ENCODE results near the gene NBEAL1. TPM values are rescaled to one million over a fixed set of nuclear protein-coding genes. Genes with fewer than 3 reads are reported as not detected.
A peak's percentile ranks its signal among the peaks of the same experiment; 100 is the strongest.

The NBEAL1 gene
- total RNA-seq, 4 donors from 2014 or later: 22.7 to 31.2 (median 28.1) TPM

GRCh38 chr2:203016716-203017115 is 2.0 kb downstream of the NBEAL1 start:
- no peak for DNase-seq
- peak overlapping the region in 3 of 4 donors; percentile 82 to 92 (median 88) for H3K4me3 ChIP-seq
- H3K36me3 ChIP-seq: no peaks in the 10 kb centered on the region
- H3K27ac ChIP-seq: peak overlapping the region in 3 of 4 donors; percentile 19 to 98 (median 95)
- intact Hi-C loops (cut with DNase I): no loop called here
- peaks cover 13 to 61% (median 18%) of the 10 kb centered on the region in 3 donors for H3K4me1 ChIP-seq
- H3K9me3 ChIP-seq: no peaks in the 10 kb centered on the region
- no peak for TF ChIP-seq CTCF (IDR thresholded peaks at IDR 0.05)
- no peak for TF ChIP-seq POLR2A (IDR thresholded peaks at IDR 0.05)
- WGBS, 2 donors: 44 to 49% methylated on average over 3 of the region's 3 CpGs
- no peaks in the 10 kb centered on the region for H3K27me3 ChIP-seq

- TF ChIP-seq CTCF (IDR thresholded peaks at IDR 0.05): no peak
- no peak for TF ChIP-seq POLR2A (IDR thresholded peaks at IDR 0.05)
- WGBS, 2 donors: 0 to 4% methylated on average over 1 of the region's 1 CpG
- intact Hi-C loops (cut with DNase I): no loop called here
- Histone ChIP-seq H3K4me1 (peaks cover 13 to 76% (median 18%) of the 10 kb centered on the region in 3 donors), H3K36me3 (no peaks in the 10 kb centered on the region), H3K9me3 (no peaks in the 10 kb centered on the region), H3K4me3 (peak overlapping the region in 3 of 4 donors; percentile 14 to 88 (median 82)), H3K27ac (peak overlapping the region in 2 of 4 donors; percentile 43 to 52), H3K27me3 (no peaks in the 10 kb centered on the region)
- DNase-seq: no peak
Observed at GRCh38 chr2:203018181-203018580, 3.5 kb downstream of the NBEAL1 start.

- H3K4me3 ChIP-seq: peak overlapping the region in 2 of 4 donors; percentile 82 to 88
- intact Hi-C loops (cut with DNase I): no loop called here
- peak in 3 of 6 experiments; percentile 10 to 29 (median 15) for TF ChIP-seq CTCF (IDR thresholded peaks at IDR 0.05)
- no peak for TF ChIP-seq POLR2A (IDR thresholded peaks at IDR 0.05)
- H3K27ac ChIP-seq: peak overlapping the region in 1 of 4 donors; percentile 52
- H3K27me3 ChIP-seq: no peaks in the 10 kb centered on the region
- H3K4me1 ChIP-seq: peaks cover 13 to 68% (median 18%) of the 10 kb centered on the region in 3 donors
- no peak for DNase-seq
- H3K9me3 ChIP-seq: no peaks in the 10 kb centered on the region
- 70 to 84% methylated on average over 2 of the region's 2 CpGs for WGBS, 2 donors
- H3K36me3 ChIP-seq: no peaks in the 10 kb centered on the region
Observed at GRCh38 chr2:203019142-203019541, 4.5 kb downstream of the NBEAL1 start.

GRCh38 chr2:203021991-203022390 is 7.3 kb downstream of the NBEAL1 start:
- no peak for TF ChIP-seq POLR2A (IDR thresholded peaks at IDR 0.05)
- no peak for TF ChIP-seq CTCF (IDR thresholded peaks at IDR 0.05)
- no peaks in the 10 kb centered on the region for H3K27me3 ChIP-seq
- peaks cover 2 to 54% (median 2%) of the 10 kb centered on the region in 3 donors for H3K4me1 ChIP-seq
- no peaks in the 10 kb centered on the region for H3K36me3 ChIP-seq
- WGBS, 2 donors: 62 to 89% methylated on average over 4 of the region's 4 CpGs
- no peak for DNase-seq
- no peak overlapping the region for H3K4me3 ChIP-seq
- intact Hi-C loops (cut with DNase I): no loop called here
- H3K9me3 ChIP-seq: no peaks in the 10 kb centered on the region
- peak overlapping the region in 2 of 4 donors; percentile 48 for H3K27ac ChIP-seq

- TF ChIP-seq POLR2A (IDR thresholded peaks at IDR 0.05): no peak
- no peak for TF ChIP-seq CTCF (IDR thresholded peaks at IDR 0.05)
- peaks cover 0 to 47% (median 2%) of the 10 kb centered on the region in 3 donors for H3K4me1 ChIP-seq
- peaks cover 0 to 2% (median 0%) of the 10 kb centered on the region in 3 donors for H3K36me3 ChIP-seq
- intact Hi-C loops (cut with DNase I): no loop called here
- H3K27ac ChIP-seq: peak overlapping the region in 2 of 4 donors; percentile 6 to 48
- H3K9me3 ChIP-seq: no peaks in the 10 kb centered on the region
- H3K27me3 ChIP-seq: no peaks in the 10 kb centered on the region
- H3K4me3 ChIP-seq: no peak overlapping the region
- WGBS, 2 donors: 40 to 75% methylated on average over 1 of the region's 1 CpG
- DNase-seq: no peak
Observed at GRCh38 chr2:203022751-203023150, 8.1 kb downstream of the NBEAL1 start.

Data from esophagus squamous epithelium (tissue), 5 donors.